Pancreas (tissue), 10 donors: ENCODE measurements around the gene RTN4R. TPM values are rescaled to one million over a fixed set of nuclear protein-coding genes. Genes with fewer than 3 reads are reported as not detected.
"Not testable (repeated sequence)": the region's sequence is repeated elsewhere in the genome, so short reads cannot be mapped to it uniquely, and the experiment has no call there.

Experiments used
- ATAC-seq, 4 donors: fragments of 200-7000 bp; cut with Tn5 transposase; one replicate each; pipeline versions ENCODE4 v1.8.0 to v1.9.1; 2020; ENCODE audit warnings: mild to moderate bottlenecking in 4 of 4, moderate library complexity in 4 of 4
- DNase-seq, 6 donors: peaks; one replicate each; pipeline ENCODE4 v3.0.0-alpha.2; 2020
- FAIRE-seq: peaks from 2 replicates; lab custom pipeline; 2012; peaks lifted over from hg19 to GRCh38; lab: Jason Lieb, UNC
- H3K27ac ChIP-seq, 4 donors: fragments of 200-600 bp; sonication (generic); 1 replicate in 3 of 4; 2 replicates in 1 of 4; pipeline versions ENCODE4 v1.5.0 to v1.8.0; 2020
- H3K27me3 ChIP-seq, 4 donors: fragments of 200-600 bp; one replicate each; pipeline ENCODE4 v1.8.0; 2021
- H3K36me3 ChIP-seq, 3 donors: fragments of 200-600 bp; sonication (generic) in 1 of 3; one replicate each; pipeline versions ENCODE4 v1.5.0 to v1.8.0; 2020 to 2021
- H3K4me1 ChIP-seq, 3 donors: fragments of 200-600 bp; one replicate each; pipeline ENCODE4 v1.8.0; 2021
- H3K4me3 ChIP-seq, 4 donors: fragments of 200-600 bp; sonication (generic) in 2 of 4; one replicate each; pipeline versions ENCODE4 v1.5.0 to v1.8.0; 2020 to 2021
- H3K9me3 ChIP-seq, 4 donors: fragments of 200-600 bp; one replicate each; pipeline ENCODE4 v1.8.0; 2021
- CTCF ChIP-seq, 4 donors: fragments of 200-600 bp; sonication (generic) in 3 of 4; IDR thresholded peaks; one replicate each; pipeline versions ENCODE4 v1.5.0 to v1.8.0; 2021; ENCODE audit warnings: antibody characterized with exemption in 4 of 4
- WGBS, 2 donors: extraction: QIAGEN DNeasy Blood & Tissue Kit; methylation state at CpG; one replicate each; pipeline ENCODE4 v1.1.7; 2013; 5-methylcytosine and 5-hydroxymethylcytosine counted together
- intact Hi-C, 3 donors: fragments of 100-400 bp; cut with DNase I; formaldehyde crosslinking; loops; one replicate each; pipeline versions ENCODE4 v1.11.1 to v1.14.2; 2022
- polyA plus RNA-seq, 2 donors: library from polyadenylated mRNA; stranded (reverse); fragments of 200-250 nt; gene quantifications; one replicate each; pipeline ENCODE4 v1.2.3, GENCODE V29; 2013
- total RNA-seq, 6 donors: library from RNA; stranded (reverse); fragmentation: NEBNext Ultra II Directional in 4 of 6; extraction: Animal tissue kit (Norgen Biotek cat#: 25700) in 4 of 6; gene quantifications; one replicate each; pipeline versions ENCODE4 v1.2.1 to v1.2.4, GENCODE V29; 2021 to 2023
- donor health status: healthy with polysubstance abuse.
- donor health status: DM: no; HTN: no; CAD: no; lungs with moderate emphysema.
- donor health status: DM: no; HTN: no; CAD: no.
- donor health status: control.
- donor health status: control.
- donor health status: Bipolar disorder and iron deficiency.
- donor health status: DM: yes; HTN: yes; CAD: no.
- donor health status: DM: no; HTN: no; CAD: no.
- donor health status: DM: no; HTN: no; CAD: no.
- donor health status: DM: yes; HTN: yes; CAD: no.

RTN4R gene
- total and polyA plus RNA-seq, 8 donors: 0.88 to 7.4 (median 1.7) TPM

GRCh38 chr22:20286784-20287423, 18.8 kb upstream of the RTN4R start:
- FAIRE-seq, H3K27ac ChIP-seq, H3K4me3 ChIP-seq, H3K36me3 ChIP-seq, H3K4me1 ChIP-seq, H3K27me3 ChIP-seq, ATAC-seq, H3K9me3 ChIP-seq: not testable (repeated sequence)
- 52 to 64% methylated on average over 15 to 19 of the region's 20 CpGs for WGBS, 2 donors
- intact Hi-C loops: loop anchor here in 2 of 3 donors (10.0 kb wide), 2 partner anchors 132 to 312 kb away; partner anchors contain the start of gene CCDC188 (in 1 of the 2)
- DNase-seq: peak in 2 of 6 donors; percentile 9 to 27

- H3K4me3 ChIP-seq, H3K27me3 ChIP-seq, FAIRE-seq, H3K27ac ChIP-seq, H3K4me1 ChIP-seq, H3K9me3 ChIP-seq, H3K36me3 ChIP-seq, ATAC-seq: not testable (repeated sequence)
- WGBS, 2 donors: 11 to 13% methylated on average over 8 of the region's 8 CpGs
- peak in 1 of 6 donors; percentile 6 for DNase-seq
- intact Hi-C loops: loop anchor here in 2 of 3 donors (10.0 kb wide), 2 partner anchors 131 to 311 kb away; partner anchors contain the start of gene CCDC188 (in 1 of the 2)
Measured at GRCh38 chr22:20286312-20286660, 18.2 kb upstream of the RTN4R start.

DNA sequence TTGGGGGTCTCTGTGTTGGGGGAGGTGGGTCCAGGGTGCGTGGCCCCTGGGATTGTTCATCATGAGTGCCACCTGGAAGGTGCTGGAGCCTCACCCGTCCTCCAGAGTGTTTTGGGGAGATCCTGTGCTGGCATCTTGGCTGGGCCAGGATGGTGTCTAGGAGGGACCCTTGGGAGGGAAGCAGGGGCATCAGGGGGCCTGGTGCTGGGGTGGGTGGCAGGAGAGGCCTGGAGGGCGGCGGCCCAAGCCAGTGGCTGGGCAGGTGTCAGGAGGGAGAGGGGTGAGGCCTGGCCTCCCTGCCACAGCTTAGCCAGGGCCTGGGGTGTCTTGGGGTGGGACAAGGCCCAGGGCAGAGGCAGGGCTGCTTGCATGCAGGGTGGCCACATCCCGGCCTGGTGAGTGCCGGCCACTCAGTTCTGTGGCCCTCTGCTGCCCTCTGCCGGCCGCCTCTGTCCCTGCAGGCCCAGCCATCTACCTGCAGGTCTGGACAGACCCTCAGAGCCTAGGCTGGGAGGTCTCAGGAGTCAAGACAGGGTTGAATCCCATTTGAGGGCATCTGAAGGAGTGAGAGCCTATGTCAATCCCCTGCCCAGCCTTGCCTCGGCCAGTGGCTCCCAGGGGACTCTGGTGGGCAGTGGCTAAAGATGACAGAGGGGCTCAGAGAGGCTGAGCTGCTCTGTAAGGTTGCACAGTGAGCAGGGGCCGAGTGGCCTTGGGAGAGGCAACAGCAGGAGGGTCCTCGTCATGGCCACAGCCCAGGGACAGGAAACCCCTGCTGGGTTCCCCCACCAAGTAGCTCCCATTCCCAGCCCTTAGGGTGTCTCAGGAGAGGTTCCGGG, 17.6 kb upstream of the RTN4R start:
- ATAC-seq (peak; percentile 91 to 98 (median 94)), DNase-seq (peak; percentile 54 to 98 (median 88))
- H3K4me3 ChIP-seq, H3K4me1 ChIP-seq, FAIRE-seq, H3K27ac ChIP-seq, H3K36me3 ChIP-seq, H3K27me3 ChIP-seq, H3K9me3 ChIP-seq: not testable (repeated sequence)
- intact Hi-C loops: loop anchor here (2.0 to 10.0 kb wide), 3 partner anchors 129 to 311 kb away; partner anchors contain the start of gene CCDC188 (in 1 of the 3)
- WGBS, 2 donors: 22 to 30% methylated on average over 6 to 11 of the region's 12 CpGs
- peak; percentile 79 to 98 (median 87) for TF ChIP-seq CTCF (IDR thresholded peaks at IDR 0.05)

DNA sequence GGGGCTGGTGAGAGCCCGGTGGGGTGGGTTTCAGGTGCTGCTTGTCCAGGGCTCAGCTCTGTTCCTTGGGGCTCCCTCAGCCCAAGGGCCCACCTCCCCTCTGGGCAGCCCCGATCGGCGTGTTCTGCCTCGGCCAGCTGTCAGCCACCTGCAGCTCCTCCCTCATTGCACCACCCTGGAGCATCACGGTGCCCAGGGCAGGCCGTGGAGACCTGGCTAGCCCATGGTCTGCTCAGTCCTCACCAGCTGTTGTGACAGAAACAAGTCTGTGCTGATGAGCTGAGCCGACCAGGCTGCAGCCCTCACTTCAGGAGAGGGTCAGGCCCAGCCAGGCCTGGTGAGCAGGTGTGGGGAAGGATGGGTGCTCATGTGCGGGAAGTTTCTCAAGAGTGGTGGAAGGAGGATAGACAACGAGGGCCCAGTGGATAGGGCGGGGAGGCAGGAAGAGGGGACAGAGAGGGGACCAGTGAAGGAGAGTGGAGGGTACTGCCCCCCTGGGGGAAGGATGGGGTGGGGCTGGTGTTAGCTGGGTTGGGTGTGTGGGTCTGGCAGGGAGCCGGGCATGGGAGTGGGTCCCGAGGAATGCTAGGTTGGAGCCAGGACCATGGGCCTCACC, 16.5 kb upstream of the RTN4R start:
- DNase-seq (no peak), ATAC-seq (no peak), FAIRE-seq (no peak)
- intact Hi-C loops: loop anchor here (2.0 to 10.0 kb wide), 4 partner anchors 127 to 310 kb away; partner anchors contain the start of gene CCDC188 (in 1 of the 3)
- Histone ChIP-seq H3K27me3 (no peaks in the 10 kb centered on the region), H3K9me3 (no peaks in the 10 kb centered on the region), H3K36me3 (no peaks in the 10 kb centered on the region), H3K4me1 (no peaks in the 10 kb centered on the region), H3K4me3 (no peak overlapping the region), H3K27ac (no peak overlapping the region)
- TF ChIP-seq CTCF (IDR thresholded peaks at IDR 0.05): no peak
- WGBS, 2 donors: 71 to 81% methylated on average over 13 of the region's 13 CpGs

- DNase-seq (no peak), ATAC-seq (no peak), FAIRE-seq (no peak)
- Histone ChIP-seq H3K27me3 (no peaks in the 10 kb centered on the region), H3K27ac (no peak overlapping the region), H3K4me3 (no peak overlapping the region), H3K9me3 (no peaks in the 10 kb centered on the region), H3K4me1 (no peaks in the 10 kb centered on the region), H3K36me3 (no peaks in the 10 kb centered on the region)
- WGBS, 2 donors: 73 to 80% methylated on average over 4 to 5 of the region's 5 CpGs
- intact Hi-C loops: loop anchor here (2.0 to 10.0 kb wide), 4 partner anchors 126 to 309 kb away; partner anchors contain the start of gene CCDC188 (in 1 of the 3)
- TF ChIP-seq CTCF (IDR thresholded peaks at IDR 0.05): no peak
Measured at GRCh38 chr22:20283674-20284066, 15.6 kb upstream of the RTN4R start.
